Right lobe of liver (tissue), 6 donors: Measurements from ENCODE around the gene HOXB7. TPM values are rescaled to one million over a fixed set of nuclear protein-coding genes. Genes with fewer than 3 reads are reported as not detected.

ENCODE experiments used
- ATAC-seq, 4 donors: fragments of 200-7000 bp; cut with Tn5 transposase; one replicate each; pipeline ENCODE4 v1.9.1; 2020; ENCODE audit warnings: mild to moderate bottlenecking in 4 of 4, moderate library complexity in 4 of 4
- DNase-seq, 3 donors: peaks; one replicate each; pipeline ENCODE4 v3.0.0-alpha.2; 2020
- H3K27ac ChIP-seq, 3 donors: fragments of 200-600 bp; one replicate each; pipeline ENCODE4 v1.8.0; 2022
- H3K27me3 ChIP-seq, 2 donors: fragments of 200-600 bp; one replicate each; pipeline ENCODE4 v1.8.0; 2022
- H3K36me3 ChIP-seq, 4 donors: fragments of 200-600 bp; sonication (generic) in 1 of 4; one replicate each; pipeline versions ENCODE4 v1.5.1 to v1.8.0; 2017 to 2022; ENCODE audit warnings: control low read depth in 1 of 4
- H3K4me1 ChIP-seq, 4 donors: fragments of 200-600 bp; sonication (generic) in 1 of 4; one replicate each; pipeline versions ENCODE4 v1.5.1 to v1.8.0; 2017 to 2022; ENCODE audit warnings: control low read depth in 1 of 4
- H3K4me3 ChIP-seq, 3 donors: fragments of 200-600 bp; one replicate each; pipeline ENCODE4 v1.8.0; 2022
- H3K9me3 ChIP-seq, 4 donors: fragments of 200-600 bp; sonication (generic) in 1 of 4; one replicate each; pipeline versions ENCODE4 v1.5.1 to v1.8.0; 2017 to 2022; ENCODE audit warnings: control low read depth in 1 of 4
- CTCF ChIP-seq, 4 donors: fragments of 200-600 bp in 3 of 4; fragments of 450-650 bp in 1 of 4; IDR thresholded peaks; one replicate each; pipeline versions ENCODE4 v1.5.1 to v1.8.0; 2016 to 2022; ENCODE audit warnings: antibody characterized with exemption in 4 of 4, mild to moderate bottlenecking in 2 of 4
- POLR2A ChIP-seq: fragments of 450-650 bp; IDR thresholded peaks from one replicate; pipeline ENCODE4 v1.6.1; 2017; ENCODE audit warnings: antibody characterized with exemption, mild to moderate bottlenecking
- WGBS: methylation state at CpG from one replicate; pipeline ENCODE4 v1.1.6; 2018; ENCODE audit warnings: low coverage, low lambda C conversion rate; ENCODE audit not compliant: insufficient coverage; ENCODE audit errors: missing lambda C conversion rate; 5-methylcytosine and 5-hydroxymethylcytosine counted together
- intact Hi-C, 2 donors: fragments of 100-400 bp; cut with DNase I; formaldehyde crosslinking; loops; one replicate each; pipeline versions ENCODE4 v1.11.2 to v1.14.1; 2022
- total RNA-seq, 6 experiments: library from RNA; depleted of rRNA in 2 of 6; stranded (reverse); fragments of >200 nt in 2 of 6; fragmentation: NEBNext Ultra II Directional in 3 of 6; extraction: Animal tissue kit (Norgen Biotek cat#: 25700) in 3 of 6; gene quantifications; one replicate each; pipeline versions ENCODE4 v1.1.0 to v1.2.4, GENCODE V29; 2016 to 2023
- donor health status: DM: no; HTN: yes; CAD: no.
- donor health status: DM: no; HTN: no; CAD: no.
- donor health status: DM: no; HTN: no; CAD: no.
- donor health status: DM: no; HTN: yes; CAD: no.
- donor health status: DM: no; HTN: yes; CAD: no.

The HOXB7 gene
- total RNA-seq, 6 experiments from 2014 or later, result 0.16 to 0.79 (median 0.30) TPM; not detected in 2

GRCh38 chr17:48623583-48623982 lies 12.8 kb upstream of the HOXB7 start:
- H3K4me3 ChIP-seq, result no peak overlapping the region
- H3K27me3 ChIP-seq, result peaks cover 29 to 69% of the 10 kb centered on the region in 2 donors

GRCh38 chr17:48622857-48623256 lies 12.0 kb upstream of the HOXB7 start:
- peaks cover 0 to 17% (median 2%) of the 10 kb centered on the region in 4 donors for H3K4me1 ChIP-seq
- H3K4me3 ChIP-seq, result no peak overlapping the region
- peaks cover 29 to 71% of the 10 kb centered on the region in 2 donors for H3K27me3 ChIP-seq
- ATAC-seq (no peak), DNase-seq (no peak)
- WGBS, result 9% methylated on average over 11 of the region's 11 CpGs
- TF ChIP-seq CTCF (IDR thresholded peaks at IDR 0.05), result no peak
- TF ChIP-seq POLR2A, result no peak
- no peaks in the 10 kb centered on the region for H3K9me3 ChIP-seq
- no peak overlapping the region for H3K27ac ChIP-seq
- no peaks in the 10 kb centered on the region for H3K36me3 ChIP-seq
- intact Hi-C loops, result no loop called here

More at GRCh38 chr17:48623583-48623982, 12.8 kb upstream of the HOXB7 start:
- H3K4me1 ChIP-seq, result peaks cover 0 to 17% (median 2%) of the 10 kb centered on the region in 4 donors
- no peak for ATAC-seq
- WGBS, result 18% methylated on average over 4 of the region's 4 CpGs
- DNase-seq, result no peak
- no peaks in the 10 kb centered on the region for H3K9me3 ChIP-seq
- intact Hi-C loops, result no loop called here
- no peaks in the 10 kb centered on the region for H3K36me3 ChIP-seq
- no peak overlapping the region for H3K27ac ChIP-seq
- TF ChIP-seq CTCF (IDR thresholded peaks at IDR 0.05), result no peak
- TF ChIP-seq POLR2A, result no peak

GRCh38 chr17:48621410-48622392 lies 10.9 kb upstream of the HOXB7 start:
- 17% methylated on average over 15 of the region's 41 CpGs for WGBS
- no peak for ATAC-seq
- intact Hi-C loops, result no loop called here
- Histone ChIP-seq H3K27ac (no peak overlapping the region), H3K27me3 (peaks cover 22 to 72% of the 10 kb centered on the region in 2 donors), H3K36me3 (no peaks in the 10 kb centered on the region), H3K4me3 (no peak overlapping the region), H3K4me1 (peaks cover 0 to 17% (median 2%) of the 10 kb centered on the region in 4 donors), H3K9me3 (no peaks in the 10 kb centered on the region)
- DNase-seq, result no peak
- TF ChIP-seq CTCF (IDR thresholded peaks at IDR 0.05) (no peak), POLR2A (no peak)

- H3K27ac ChIP-seq, result no peak overlapping the region
- intact Hi-C loops, result no loop called here
- WGBS, result 20% methylated on average over 4 of the region's 6 CpGs
- DNase-seq (no peak), ATAC-seq (no peak)
- peaks cover 0 to 8% (median 0%) of the 10 kb centered on the region in 4 donors for H3K4me1 ChIP-seq
- TF ChIP-seq CTCF (IDR thresholded peaks at IDR 0.05) (no peak), POLR2A (no peak)
- no peaks in the 10 kb centered on the region for H3K36me3 ChIP-seq
- no peak overlapping the region for H3K4me3 ChIP-seq
- H3K9me3 ChIP-seq, result no peaks in the 10 kb centered on the region
- peaks cover 33 to 75% of the 10 kb centered on the region in 2 donors for H3K27me3 ChIP-seq
Observed at GRCh38 chr17:48620461-48621139, 9.8 kb upstream of the HOXB7 start.
